Karpas-422 (cell line): ENCODE results near the gene DAAM2. TPM values are rescaled to one million over a fixed set of nuclear protein-coding genes. Genes with fewer than 3 reads are reported as not detected.

ENCODE experiments used
- DNase-seq: peaks from one replicate; pipeline ENCODE4 v3.0.0-alpha.2; 2015
- H2AFZ ChIP-seq: fragments of 200-600 bp; sonication (generic); 2 replicates; pipeline ENCODE4 v1.6.1; 2014; ENCODE audit warnings: antibody characterized with exemption, low read length, mixed read lengths
- H3K27ac ChIP-seq: fragments of 200-600 bp; sonication (generic); 2 replicates; pipeline ENCODE4 v1.5.1; 2014; ENCODE audit warnings: mild to moderate bottlenecking, low read length, moderate library complexity
- H3K27me3 ChIP-seq: fragments of 200-600 bp; sonication (generic); 2 replicates; pipeline ENCODE4 v1.6.1; 2014; ENCODE audit warnings: low read length, mixed read lengths
- H3K36me3 ChIP-seq: fragments of 200-600 bp; sonication (generic); 2 replicates; pipeline ENCODE4 v1.6.1; 2014; ENCODE audit warnings: low read length, mixed read lengths; ENCODE audit not compliant: insufficient read depth
- H3K4me1 ChIP-seq: fragments of 200-600 bp; sonication (generic); 2 replicates; pipeline ENCODE4 v1.6.1; 2014; ENCODE audit warnings: mild to moderate bottlenecking, low read length, mixed read lengths
- H3K4me2 ChIP-seq: fragments of 200-600 bp; sonication (generic); 2 replicates; pipeline ENCODE4 v1.6.1; 2014; ENCODE audit warnings: low read length, low read depth, mild to moderate bottlenecking; ENCODE audit not compliant: poor library complexity, severe bottlenecking
- H3K4me3 ChIP-seq: fragments of 200-600 bp; sonication (generic); 2 replicates; pipeline ENCODE4 v1.5.1; 2014; ENCODE audit warnings: mild to moderate bottlenecking, antibody characterized with exemption, low read length, mixed read lengths
- H3K79me2 ChIP-seq: fragments of 200-600 bp; sonication (generic); 2 replicates; pipeline ENCODE4 v1.6.1; 2014; ENCODE audit warnings: mild to moderate bottlenecking, low read length, mixed read lengths
- H3K9ac ChIP-seq: fragments of 200-600 bp; sonication (generic); 2 replicates; pipeline ENCODE4 v1.6.0; 2014; ENCODE audit warnings: low read length
- H3K9me2 ChIP-seq: fragments of 200-600 bp; sonication (generic), shearing (Covaris generic); replicated peaks from 2 replicates; pipeline ENCODE4 v1.6.0; 2014; ENCODE audit warnings: mild to moderate bottlenecking, low read length, moderate library complexity; ENCODE audit not compliant: insufficient read depth
- H3K9me3 ChIP-seq: fragments of 300-700, 200-600 bp; sonication (generic); 2 replicates; pipeline ENCODE4 v1.6.1; 2014; ENCODE audit warnings: low read length, mixed read lengths
- H4K20me1 ChIP-seq: fragments of 200-600 bp; sonication (generic); 2 replicates; pipeline ENCODE4 v1.6.1; 2014; ENCODE audit warnings: mild to moderate bottlenecking, antibody characterized with exemption, low read length, low read depth; ENCODE audit not compliant: insufficient read depth
- total RNA-seq: library from RNA; depleted of rRNA; stranded (reverse); fragments of >200 nt; shearing (Covaris generic); gene quantifications from 2 replicates; pipeline ENCODE4 v1.2.3, GENCODE V29; 2014; ENCODE audit warnings: low replicate concordance

Gene DAAM2
- total RNA-seq, 1 experiment from 2014 or later: not detected

DNA sequence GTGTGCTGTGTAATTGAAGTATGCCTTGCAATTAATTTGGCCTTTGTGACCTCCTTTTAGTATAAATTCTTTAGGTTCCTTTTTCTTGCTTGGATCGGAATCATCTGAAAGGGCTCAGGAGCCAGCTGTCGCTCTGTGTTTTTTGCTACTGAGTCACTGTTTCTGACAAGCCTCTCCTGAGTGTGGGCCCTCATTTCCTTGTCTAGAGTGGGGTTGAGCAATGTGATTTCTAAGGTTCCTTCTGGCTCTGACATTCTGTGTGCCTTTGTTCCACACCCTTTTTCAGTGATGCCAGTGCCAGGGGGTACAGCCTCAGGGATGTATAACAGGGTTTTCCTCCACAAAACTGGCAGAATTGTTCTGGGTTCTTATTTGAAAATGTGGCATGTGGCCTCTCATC, 26.5 kb downstream of the DAAM2 start:
- H3K79me2 ChIP-seq: no peaks in the 10 kb centered on the region
- H3K27me3 ChIP-seq: no peaks in the 10 kb centered on the region
- no peak overlapping the region for H3K4me3 ChIP-seq
- no peak overlapping the region for H3K4me2 ChIP-seq
- no peak overlapping the region for H3K27ac ChIP-seq
- H3K4me1 ChIP-seq: peaks cover 2% of the 10 kb centered on the region
- H3K36me3 ChIP-seq: no peaks in the 10 kb centered on the region
- H3K9ac ChIP-seq: no peak overlapping the region
- H3K9me2 ChIP-seq: no peaks in the 10 kb centered on the region
- H2AFZ ChIP-seq: no peak overlapping the region
- DNase-seq: no peak
- H3K9me3 ChIP-seq: no peaks in the 10 kb centered on the region
- H4K20me1 ChIP-seq: no peaks in the 10 kb centered on the region

DNA sequence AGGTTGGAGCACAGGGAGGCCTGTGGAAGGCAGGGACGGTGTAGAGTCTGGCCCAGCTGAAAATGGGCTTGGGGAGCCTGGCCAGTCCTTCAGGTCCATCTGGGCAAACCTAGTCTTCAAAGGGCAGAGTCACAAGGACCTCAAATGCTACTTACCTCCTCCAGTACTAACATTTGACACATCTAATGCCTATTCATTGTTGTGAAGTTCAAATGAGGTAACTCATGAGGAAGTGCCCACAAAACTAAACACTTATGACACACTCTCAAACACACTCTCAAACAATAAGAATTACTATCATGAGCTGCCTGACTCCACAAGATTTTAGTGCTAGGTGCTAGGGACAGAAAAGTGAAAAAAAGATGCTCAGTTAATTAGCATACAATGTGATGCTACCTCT, 27.1 kb downstream of the DAAM2 start:
- Histone ChIP-seq H3K36me3 (no peaks in the 10 kb centered on the region), H4K20me1 (no peaks in the 10 kb centered on the region), H3K27ac (no peak overlapping the region), H3K27me3 (no peaks in the 10 kb centered on the region), H3K4me1 (no peaks in the 10 kb centered on the region), H3K9ac (no peak overlapping the region), H3K4me3 (no peak overlapping the region), H3K9me2 (no peaks in the 10 kb centered on the region), H3K79me2 (no peaks in the 10 kb centered on the region), H2AFZ (no peak overlapping the region), H3K4me2 (no peak overlapping the region), H3K9me3 (no peaks in the 10 kb centered on the region)
- no peak for DNase-seq

DNA sequence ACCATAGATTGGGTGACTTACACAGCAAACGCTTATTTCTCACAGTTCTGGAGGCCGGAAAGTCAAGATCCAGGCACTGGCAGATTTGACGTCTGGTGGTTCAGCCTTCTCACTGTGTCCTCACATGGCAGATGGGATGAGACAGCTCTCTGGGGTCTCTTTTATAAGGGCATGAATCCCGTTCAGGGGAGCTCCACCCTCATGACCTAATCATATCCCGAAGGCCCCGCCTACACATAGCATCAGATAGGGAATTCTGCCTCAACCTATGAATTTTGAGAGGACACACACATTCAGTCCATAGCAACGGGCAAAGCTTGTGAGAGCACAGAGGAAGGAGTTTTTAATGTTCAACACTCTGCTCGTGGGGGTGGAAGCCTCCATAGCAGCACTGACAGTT, 27.5 kb downstream of the DAAM2 start:
- no peaks in the 10 kb centered on the region for H3K27me3 ChIP-seq
- H3K27ac ChIP-seq: no peak overlapping the region
- no peaks in the 10 kb centered on the region for H3K4me1 ChIP-seq
- H3K4me2 ChIP-seq: no peak overlapping the region
- H2AFZ ChIP-seq: no peak overlapping the region
- no peaks in the 10 kb centered on the region for H3K9me2 ChIP-seq
- H3K9me3 ChIP-seq: no peaks in the 10 kb centered on the region
- no peaks in the 10 kb centered on the region for H4K20me1 ChIP-seq
- no peaks in the 10 kb centered on the region for H3K36me3 ChIP-seq
- no peak for DNase-seq
- no peak overlapping the region for H3K9ac ChIP-seq
- no peak overlapping the region for H3K4me3 ChIP-seq
- no peaks in the 10 kb centered on the region for H3K79me2 ChIP-seq

DNA sequence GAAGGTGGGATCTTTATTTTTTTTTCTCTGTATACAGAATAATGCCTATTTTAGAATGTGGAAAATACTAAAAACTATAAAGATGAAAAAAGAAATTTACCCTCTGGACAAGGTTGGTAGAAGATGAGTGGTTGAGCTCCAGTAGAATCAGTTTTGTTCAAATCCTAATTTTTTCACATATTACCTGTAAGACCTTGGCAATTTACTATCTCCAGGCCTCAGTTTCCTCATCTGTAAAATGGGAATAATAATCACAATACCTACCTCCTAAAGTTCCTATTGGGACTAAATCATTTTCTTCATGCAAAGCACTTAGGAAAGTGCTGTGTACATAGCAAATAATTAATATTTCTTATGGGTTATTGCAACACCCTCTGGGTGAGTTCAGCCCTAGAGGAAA, 28.4 kb downstream of the DAAM2 start:
- no peaks in the 10 kb centered on the region for H3K9me2 ChIP-seq
- H3K4me1 ChIP-seq: no peaks in the 10 kb centered on the region
- no peak overlapping the region for H3K4me2 ChIP-seq
- no peaks in the 10 kb centered on the region for H4K20me1 ChIP-seq
- H3K9ac ChIP-seq: no peak overlapping the region
- no peaks in the 10 kb centered on the region for H3K27me3 ChIP-seq
- H2AFZ ChIP-seq: no peak overlapping the region
- no peak overlapping the region for H3K4me3 ChIP-seq
- no peaks in the 10 kb centered on the region for H3K79me2 ChIP-seq
- H3K9me3 ChIP-seq: no peaks in the 10 kb centered on the region
- no peaks in the 10 kb centered on the region for H3K36me3 ChIP-seq
- no peak for DNase-seq
- H3K27ac ChIP-seq: no peak overlapping the region

DNA sequence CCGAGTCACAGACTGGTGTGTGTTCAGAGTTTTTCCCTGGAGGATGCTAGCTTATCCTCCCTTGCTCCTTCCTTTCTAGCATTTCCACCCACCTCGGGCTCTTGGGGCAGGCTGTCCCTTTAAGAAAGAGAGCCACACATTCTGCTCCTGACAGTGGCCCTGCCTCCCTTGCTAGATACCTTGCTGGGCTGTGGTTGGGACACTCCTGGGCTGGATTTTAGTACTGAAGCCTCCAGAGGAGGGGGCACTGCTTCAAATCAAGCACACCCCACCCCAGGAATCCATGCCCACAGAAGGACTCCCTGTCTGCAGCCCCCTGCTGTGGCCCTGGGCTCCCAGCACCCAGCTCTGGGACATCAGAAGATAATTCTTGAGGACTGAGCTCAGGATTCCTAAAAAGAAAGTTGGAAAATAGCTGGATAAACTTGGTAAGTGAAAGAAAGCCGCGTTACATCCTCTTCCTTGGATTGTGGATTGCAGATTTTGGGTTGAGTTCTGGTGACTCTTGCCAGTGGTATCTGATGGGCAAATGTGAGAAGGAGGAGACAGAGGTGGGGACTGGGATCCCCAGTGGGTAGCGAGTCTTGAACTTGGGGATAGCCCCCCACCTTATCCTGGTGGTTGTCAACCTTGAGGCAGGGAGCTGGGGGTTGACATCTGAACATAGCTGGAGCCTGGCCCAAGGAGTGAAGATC, 29.0 kb downstream of the DAAM2 start:
- H3K27me3 ChIP-seq: no peaks in the 10 kb centered on the region
- H4K20me1 ChIP-seq: no peaks in the 10 kb centered on the region
- no peak overlapping the region for H3K4me2 ChIP-seq
- H3K79me2 ChIP-seq: no peaks in the 10 kb centered on the region
- no peak overlapping the region for H2AFZ ChIP-seq
- no peaks in the 10 kb centered on the region for H3K9me3 ChIP-seq
- no peak overlapping the region for H3K4me3 ChIP-seq
- H3K4me1 ChIP-seq: no peaks in the 10 kb centered on the region
- H3K27ac ChIP-seq: no peak overlapping the region
- DNase-seq: no peak
- H3K9ac ChIP-seq: no peak overlapping the region
- H3K36me3 ChIP-seq: no peaks in the 10 kb centered on the region
- H3K9me2 ChIP-seq: no peaks in the 10 kb centered on the region

DNA sequence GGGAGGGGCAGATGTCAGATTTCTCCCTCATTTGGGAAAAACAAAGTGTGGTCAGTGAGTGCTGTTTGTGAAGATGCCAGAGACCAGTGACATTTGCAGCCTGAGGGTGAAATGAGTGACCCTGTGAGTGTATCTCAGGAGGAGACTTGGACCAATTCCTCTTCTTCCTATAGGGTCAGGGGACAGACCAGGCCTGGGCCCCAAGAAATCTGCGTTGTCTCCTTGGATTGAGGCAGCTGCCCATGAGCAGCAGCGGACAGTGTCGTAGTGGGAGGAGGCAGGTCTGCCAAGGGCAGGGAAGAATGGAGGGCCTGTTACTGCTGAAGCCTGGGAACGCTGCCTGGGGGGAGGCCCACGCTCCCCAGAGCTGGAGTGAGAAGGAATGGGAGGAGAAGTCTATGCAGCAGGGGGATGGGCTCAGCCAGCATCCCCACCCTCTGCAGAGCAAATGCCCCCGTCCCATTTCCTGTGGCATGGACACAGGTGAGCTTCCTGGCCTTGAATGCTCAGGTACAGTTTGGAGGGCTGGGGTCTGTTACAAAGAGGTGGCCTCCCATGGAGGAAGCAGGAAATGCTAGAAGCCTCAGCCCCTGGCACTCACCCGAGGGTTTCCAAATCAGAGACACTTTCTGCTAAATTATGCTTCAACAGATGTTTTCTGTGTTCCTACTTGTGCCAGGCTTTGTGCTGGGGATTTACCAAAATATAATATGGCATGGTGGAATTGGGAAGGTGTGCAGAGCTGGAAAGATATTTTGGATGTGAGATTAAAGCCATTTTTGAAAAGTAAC, 29.8 kb downstream of the DAAM2 start:
- H2AFZ ChIP-seq: no peak overlapping the region
- no peaks in the 10 kb centered on the region for H3K4me1 ChIP-seq
- no peak overlapping the region for H3K4me2 ChIP-seq
- no peaks in the 10 kb centered on the region for H3K36me3 ChIP-seq
- H3K9me3 ChIP-seq: no peaks in the 10 kb centered on the region
- no peaks in the 10 kb centered on the region for H3K79me2 ChIP-seq
- no peak overlapping the region for H3K4me3 ChIP-seq
- no peaks in the 10 kb centered on the region for H3K27me3 ChIP-seq
- no peaks in the 10 kb centered on the region for H4K20me1 ChIP-seq
- no peak overlapping the region for H3K27ac ChIP-seq
- H3K9me2 ChIP-seq: no peaks in the 10 kb centered on the region
- no peak for DNase-seq
- no peak overlapping the region for H3K9ac ChIP-seq

DNA sequence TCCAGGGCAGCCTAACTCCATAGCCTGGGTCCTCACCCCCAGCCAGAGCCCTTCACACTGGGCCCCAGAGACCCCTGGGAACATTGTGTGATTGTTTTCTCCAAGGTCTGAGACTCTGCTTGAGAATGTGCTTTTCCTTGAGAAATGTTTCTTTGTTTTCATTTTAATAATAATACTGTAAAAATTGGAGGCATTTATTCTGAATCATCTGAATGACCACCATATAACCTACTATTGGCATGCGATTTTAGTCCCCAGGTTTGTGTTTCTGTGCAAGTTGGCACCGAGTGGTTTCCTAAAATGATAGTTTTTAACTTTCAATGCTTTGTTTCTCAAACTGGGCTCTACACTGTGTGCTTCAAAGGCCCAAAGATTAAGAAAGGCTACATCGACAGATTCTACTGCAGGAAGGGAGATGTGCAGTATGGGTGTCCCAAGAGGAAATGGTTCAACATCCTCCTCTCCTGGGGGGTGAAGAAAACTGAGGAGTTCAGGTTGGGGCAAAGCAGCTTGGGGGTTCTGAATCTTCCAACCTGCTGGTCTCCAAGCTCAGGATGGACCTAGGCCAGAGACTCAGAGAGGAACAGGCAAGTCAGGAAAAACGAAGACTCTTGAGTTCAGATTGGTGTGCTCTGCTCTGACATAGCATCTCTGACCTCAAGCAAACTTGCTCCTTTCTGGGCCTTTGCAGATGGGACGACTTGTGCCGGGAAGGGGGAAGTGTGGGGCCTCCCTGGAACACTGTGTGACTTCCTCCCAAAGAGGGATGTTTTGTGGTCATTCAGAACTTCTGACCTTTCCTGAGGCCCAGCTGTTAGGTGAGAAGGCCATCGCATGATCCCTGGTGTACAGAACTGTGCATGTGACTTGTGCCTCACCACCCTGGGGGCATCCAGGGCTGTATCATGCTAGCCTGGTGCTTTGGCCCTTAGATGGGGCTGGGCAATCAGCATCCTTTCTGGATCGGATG, 31.0 kb downstream of the DAAM2 start:
- Histone ChIP-seq H2AFZ (no peak overlapping the region), H3K9ac (no peak overlapping the region), H3K79me2 (no peaks in the 10 kb centered on the region), H3K4me2 (no peak overlapping the region), H3K27ac (no peak overlapping the region), H3K9me2 (no peaks in the 10 kb centered on the region), H3K9me3 (no peaks in the 10 kb centered on the region), H4K20me1 (no peaks in the 10 kb centered on the region), H3K4me3 (no peak overlapping the region), H3K4me1 (no peaks in the 10 kb centered on the region), H3K36me3 (no peaks in the 10 kb centered on the region), H3K27me3 (no peaks in the 10 kb centered on the region)
- no peak for DNase-seq
